GM12864 (cell line): ENCODE data around the gene NR2F1.

Experiments used
- DNase-seq: peaks from one replicate; pipeline ENCODE4 v3.0.0-alpha.2; 2011; ENCODE audit warnings: low read depth
- H3K4me3 ChIP-seq: 2 replicates; pipeline ENCODE4 v1.5.1; 2011; ENCODE audit warnings: mild to moderate bottlenecking, low read depth, low read length, control low read depth
- TF ChIP-seq, protein P1 (sequence below): IDR thresholded peaks from 2 replicates; pipeline ENCODE4 v1.5.1; 2011; ENCODE audit warnings: low read depth, mild to moderate bottlenecking, moderate library complexity, low read length, control low read depth, inconsistent platforms; ENCODE audit errors: missing control alignments

The NR2F1 gene

DNA sequence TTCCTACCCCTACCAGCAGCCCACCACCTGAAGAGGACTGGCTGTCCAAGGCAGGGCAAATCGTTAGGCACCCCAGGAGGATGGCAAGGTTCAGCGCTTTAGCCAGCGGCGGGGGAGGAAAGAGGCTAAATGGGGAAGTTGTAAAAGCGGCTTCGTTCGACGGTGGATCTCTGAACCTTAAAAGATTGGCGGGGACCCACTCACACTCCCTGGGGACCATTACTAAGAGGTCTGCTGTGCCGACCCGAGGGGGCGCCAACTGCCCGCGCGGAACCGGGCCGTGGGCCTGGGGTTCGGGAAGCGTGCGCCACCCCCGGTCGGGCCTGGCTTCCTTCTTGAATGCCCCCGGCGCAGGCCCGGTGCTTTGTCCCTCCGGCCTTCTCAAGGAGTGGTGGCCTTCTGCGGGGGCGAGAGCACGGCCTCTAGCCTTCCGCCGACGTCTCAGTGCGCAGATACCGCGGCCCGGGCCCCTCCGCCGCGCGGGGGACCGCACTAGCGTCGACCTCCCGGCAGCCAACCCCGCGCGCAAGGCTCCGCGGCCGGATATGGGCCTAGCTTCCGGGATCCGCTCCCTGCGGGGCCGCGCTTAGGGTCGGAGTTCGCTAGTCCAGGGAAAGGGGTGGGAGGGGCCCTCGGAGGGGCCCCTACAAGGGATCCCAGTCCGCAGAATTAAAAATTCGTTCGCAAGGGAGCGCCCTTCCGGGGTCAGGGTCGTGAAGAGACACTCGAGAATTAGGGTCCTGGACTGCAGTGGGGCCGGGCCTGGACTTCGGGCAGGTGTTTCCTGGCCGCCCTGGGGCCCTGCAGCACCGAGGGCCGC is 12.5 kb upstream of the NR2F1 start:
- TF ChIP-seq, protein P1, sequence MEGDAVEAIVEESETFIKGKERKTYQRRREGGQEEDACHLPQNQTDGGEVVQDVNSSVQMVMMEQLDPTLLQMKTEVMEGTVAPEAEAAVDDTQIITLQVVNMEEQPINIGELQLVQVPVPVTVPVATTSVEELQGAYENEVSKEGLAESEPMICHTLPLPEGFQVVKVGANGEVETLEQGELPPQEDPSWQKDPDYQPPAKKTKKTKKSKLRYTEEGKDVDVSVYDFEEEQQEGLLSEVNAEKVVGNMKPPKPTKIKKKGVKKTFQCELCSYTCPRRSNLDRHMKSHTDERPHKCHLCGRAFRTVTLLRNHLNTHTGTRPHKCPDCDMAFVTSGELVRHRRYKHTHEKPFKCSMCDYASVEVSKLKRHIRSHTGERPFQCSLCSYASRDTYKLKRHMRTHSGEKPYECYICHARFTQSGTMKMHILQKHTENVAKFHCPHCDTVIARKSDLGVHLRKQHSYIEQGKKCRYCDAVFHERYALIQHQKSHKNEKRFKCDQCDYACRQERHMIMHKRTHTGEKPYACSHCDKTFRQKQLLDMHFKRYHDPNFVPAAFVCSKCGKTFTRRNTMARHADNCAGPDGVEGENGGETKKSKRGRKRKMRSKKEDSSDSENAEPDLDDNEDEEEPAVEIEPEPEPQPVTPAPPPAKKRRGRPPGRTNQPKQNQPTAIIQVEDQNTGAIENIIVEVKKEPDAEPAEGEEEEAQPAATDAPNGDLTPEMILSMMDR: no peak
- no peak for DNase-seq
- peak overlapping the region; percentile 9; the same call in 1 of the 2 replicates for H3K4me3 ChIP-seq

DNA sequence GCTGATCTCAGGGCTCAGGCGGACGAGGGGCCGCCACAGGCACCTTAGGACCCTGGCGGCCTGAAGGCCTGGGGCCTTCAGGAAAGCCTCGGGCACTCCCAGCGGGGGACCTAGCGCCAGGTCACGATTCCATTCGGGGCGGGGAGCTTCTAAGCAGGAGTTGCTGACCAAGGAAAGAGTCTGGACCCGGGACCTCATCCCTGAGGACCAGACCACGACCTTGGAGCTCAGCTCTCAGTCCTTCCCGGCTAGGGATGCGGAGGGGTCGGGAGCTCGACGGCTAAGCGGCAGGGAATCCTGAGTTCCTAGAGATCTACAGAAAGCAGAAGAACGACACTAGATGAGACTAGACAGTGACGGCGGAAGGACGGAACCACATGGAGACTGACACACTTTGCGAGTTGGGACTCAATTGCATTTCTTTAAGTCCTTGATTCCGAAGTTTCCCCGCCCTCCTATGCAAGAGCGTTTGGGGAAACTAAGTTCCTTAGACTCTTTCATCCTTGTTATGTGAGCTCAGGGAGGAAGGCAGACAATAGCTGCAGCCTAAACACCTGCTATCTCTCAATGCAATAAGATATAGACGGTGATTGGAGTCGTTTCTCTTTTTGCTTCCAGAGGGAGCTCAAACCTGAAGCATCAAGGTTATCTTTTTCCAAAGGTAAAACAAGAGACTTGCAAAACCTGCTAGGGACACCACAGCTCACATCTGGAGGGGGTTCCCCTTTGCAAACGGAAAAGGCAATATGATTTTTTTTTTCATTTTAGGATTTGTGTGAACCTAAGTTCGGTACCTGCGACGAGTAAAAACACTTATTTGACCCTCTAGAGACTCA is 11.7 kb upstream of the NR2F1 start:
- no peak overlapping the region for H3K4me3 ChIP-seq
- no peak for DNase-seq
- TF ChIP-seq, protein P1: no peak

DNA sequence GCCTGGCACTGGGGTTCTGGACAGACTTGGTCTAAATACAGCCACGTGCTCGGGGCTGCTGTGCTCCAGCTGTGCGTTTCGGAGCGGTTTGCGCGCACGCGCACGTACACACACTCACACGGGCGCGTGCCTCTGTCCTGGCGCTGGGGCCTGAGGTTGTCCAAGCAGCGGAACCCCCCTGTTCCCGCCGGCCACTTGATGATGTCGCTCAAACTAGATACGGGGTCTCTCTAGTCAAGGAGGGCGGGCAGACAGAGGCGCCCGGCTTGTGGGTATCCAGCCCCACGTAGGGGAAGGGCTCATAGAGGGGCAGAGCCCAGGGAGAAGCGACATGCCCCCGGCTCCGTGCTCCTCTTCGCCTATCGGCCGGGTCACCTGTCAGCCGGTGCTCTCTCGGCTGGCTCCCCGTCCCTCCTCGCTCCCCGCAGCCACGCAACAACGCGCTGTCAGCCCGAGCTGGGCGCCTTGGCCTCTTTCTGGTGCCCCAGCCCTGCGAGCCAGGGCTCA is 10.9 kb upstream of the NR2F1 start:
- H3K4me3 ChIP-seq: no peak overlapping the region
- TF ChIP-seq, protein P1: no peak
- no peak for DNase-seq

DNA sequence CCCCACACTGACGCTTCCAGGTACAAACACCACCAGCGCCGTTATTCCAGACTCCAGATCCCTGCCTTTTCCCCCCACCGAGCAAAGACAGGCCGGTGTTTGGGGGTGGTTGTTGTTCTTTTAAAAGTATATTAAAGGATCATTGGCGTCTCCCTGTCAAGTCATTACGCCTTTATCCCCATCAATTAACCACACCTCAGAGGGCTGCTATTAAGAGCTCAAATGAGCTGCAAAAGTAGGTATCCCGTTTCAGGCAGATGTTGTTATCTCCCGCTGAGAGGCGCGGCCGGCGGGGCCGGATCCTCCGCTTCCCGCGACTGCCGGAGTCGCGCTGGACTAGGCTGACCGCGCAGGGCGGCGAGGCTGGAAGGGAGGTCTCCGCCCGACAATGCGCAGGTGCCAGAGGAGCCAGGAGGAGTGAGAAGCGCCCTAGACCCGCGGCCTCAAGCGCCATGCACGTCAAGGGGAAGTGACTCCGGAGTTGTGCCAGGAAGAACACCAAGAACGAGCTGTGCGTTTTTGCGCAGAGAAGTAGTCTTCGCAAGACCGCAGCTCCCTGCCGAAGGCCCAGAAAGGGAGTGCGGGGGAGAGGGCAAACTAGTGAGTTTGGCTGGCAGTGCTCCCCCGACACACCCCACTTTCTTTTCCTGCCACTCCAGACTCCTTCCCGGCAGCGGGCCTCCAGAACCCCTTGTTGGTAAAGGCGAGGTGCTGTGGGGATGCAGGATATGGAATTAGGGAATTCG is 10.2 kb upstream of the NR2F1 start:
- DNase-seq: no peak
- TF ChIP-seq, protein P1: no peak
- no peak overlapping the region for H3K4me3 ChIP-seq

DNA sequence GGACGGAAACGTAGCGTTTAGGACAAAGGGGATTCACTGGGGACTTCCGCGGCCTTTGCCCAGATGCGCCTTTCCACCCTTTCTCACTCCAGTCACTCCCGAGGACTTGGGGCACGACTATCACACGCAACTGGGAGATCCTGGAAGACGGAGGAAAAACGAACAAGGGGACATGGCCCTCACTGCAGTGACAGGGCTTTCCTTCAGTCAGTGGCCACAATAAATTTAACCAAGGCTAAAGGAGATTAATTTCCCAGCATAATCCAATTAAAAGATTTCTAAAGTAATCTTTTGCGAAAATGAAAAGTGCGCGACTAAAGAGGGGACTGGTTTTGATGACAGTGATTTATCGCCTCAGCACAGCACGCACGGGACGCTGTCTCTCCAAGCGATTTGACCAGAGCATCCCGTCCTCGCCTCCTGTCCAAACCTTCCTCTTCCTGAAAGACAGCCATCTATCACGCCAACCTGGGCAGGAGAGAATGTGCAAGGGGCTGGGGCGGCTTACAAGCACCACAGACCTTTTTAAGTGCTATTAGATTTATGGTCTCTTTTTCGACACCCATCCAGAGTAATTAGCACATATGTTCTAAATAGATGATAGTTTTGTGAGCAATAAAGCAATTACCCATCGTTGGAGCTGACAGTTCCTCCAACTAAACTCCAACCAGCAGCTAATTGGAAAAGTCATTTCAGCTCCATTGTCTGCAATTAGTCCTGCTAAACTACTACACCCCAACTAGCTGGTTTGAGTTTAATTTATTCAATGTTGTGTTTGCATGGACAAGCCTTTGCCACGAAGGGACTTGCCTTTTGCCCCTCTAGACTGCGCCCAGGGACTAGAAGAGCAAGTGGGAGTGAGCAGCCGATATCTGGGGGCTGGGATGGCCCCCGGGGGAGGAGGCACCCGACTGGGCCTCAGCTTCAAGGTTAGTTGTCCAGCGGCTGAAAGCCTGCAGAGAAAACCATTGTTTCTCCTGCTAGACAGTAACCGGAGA is 9.4 kb upstream of the NR2F1 start:
- TF ChIP-seq, protein P1: no peak
- H3K4me3 ChIP-seq: no peak overlapping the region

More for the DNA sequence above, 9.4 kb upstream of the NR2F1 start:
- no peak for DNase-seq
